ENCODE results near the gene FTH1. TPM values are rescaled to one million over a fixed set of nuclear protein-coding genes. Genes with fewer than 3 reads are reported as not detected.

FTH1 gene
- total and polyA plus RNA-seq, 2 of the 8 experiments (the other 6 are each of a cell fraction or from before 2014, with no cell fraction given) = 1,153 to 1,461 TPM

GRCh38 chr11:61963282-61964057, 4.0 kb downstream of the FTH1 start:
- Histone ChIP-seq H4K5ac (ENCODE audit: insufficient read length, low read depth, low read length) (no peak overlapping the region), H2BK12ac (ENCODE audit: low read depth, low read length) (no peak overlapping the region), H3K14ac (ENCODE audit: insufficient read length) (no peak overlapping the region), H3K27ac (ENCODE audit: low read depth, low read length) (no peak overlapping the region), H2BK15ac (ENCODE audit: low read length) (no peak overlapping the region), H3K23me2 (ENCODE audit: low read depth, low read length) (peaks cover 10% of the 10 kb centered on the region; the same call in 1 of the 2 replicates), H2BK20ac (ENCODE audit: low read length) (no peak overlapping the region), H2BK120ac (replicated peaks; ENCODE audit: low read depth, low read length) (no peak overlapping the region), H4K8ac (ENCODE audit: extremely low read depth, insufficient read depth, low read length) (no peak overlapping the region), H3K4me3 (ENCODE audit: extremely low read depth in 1 of 4, insufficient read depth in 2 of 4, low read depth in 3 of 4, low read length in 4 of 4) (no peak overlapping the region), H3K27me3 (replicated peaks in 1 of 4; ENCODE audit: control insufficient read depth in 3 of 4, extremely low read depth in 1 of 4, insufficient read depth in 3 of 4, low read length in 3 of 4) (no peaks in the 10 kb centered on the region), H3K18ac (ENCODE audit: extremely low read depth, low read length) (no peak overlapping the region), H4K20me1 (replicated peaks in 1 of 2; ENCODE audit: control insufficient read depth in 1 of 2, insufficient read depth in 2 of 2, low read length in 2 of 2) (peaks cover 10 to 21% of the 10 kb centered on the region in 2 experiments), H3K23ac (ENCODE audit: insufficient read length) (no peak overlapping the region), H2AK5ac (ENCODE audit: low read depth, low read length) (no peak overlapping the region), H3K4me2 (ENCODE audit: insufficient read depth in 1 of 2, low read depth in 2 of 2, low read length in 2 of 2) (no peak overlapping the region), H3K79me2 (ENCODE audit: control insufficient read depth in 1 of 2, insufficient read depth in 2 of 2, low read length in 2 of 2) (peaks cover 14 to 31% of the 10 kb centered on the region in 2 experiments), H3K56ac (replicated peaks; ENCODE audit: insufficient read length, low read depth, low read length) (no peak overlapping the region), H3K9ac (replicated peaks in 1 of 4; ENCODE audit: extremely low read depth in 1 of 4, low read depth in 3 of 4, low read length in 3 of 4) (no peak overlapping the region), H3K79me1 (ENCODE audit: low read depth, low read length) (peaks cover 2% of the 10 kb centered on the region), H2AFZ (ENCODE audit: low read length) (no peak overlapping the region), H3K36me3 (ENCODE audit: control insufficient read depth in 2 of 4, insufficient read depth in 4 of 4, low read length in 3 of 4) (peaks cover 14 to 29% (median 28%) of the 10 kb centered on the region in 4 experiments; a peak in 7 of 8 replicates), H3K9me3 (ENCODE audit: insufficient read depth in 2 of 2, low read depth in 1 of 2, low read length in 1 of 2) (no peaks in the 10 kb centered on the region), H3K4ac (replicated peaks; ENCODE audit: insufficient read length, low read depth, low read length) (no peak overlapping the region), H4K91ac (replicated peaks; ENCODE audit: insufficient read length, low read length) (no peak overlapping the region), H3K4me1 (replicated peaks in 1 of 4; ENCODE audit: control insufficient read depth in 3 of 4, insufficient read depth in 4 of 4, low read length in 3 of 4) (peaks cover 0 to 5% (median 1%) of the 10 kb centered on the region in 4 experiments; a peak in 3 of 7 replicates), H2BK5ac (ENCODE audit: low read depth, low read length) (no peak overlapping the region)
- no peak for DNase-seq (ENCODE audit: low read depth in 1 of 2, low spot score in 2 of 2)
- CTCF ChIA-PET (ENCODE audit: partially characterized antibody) = interaction anchor here (1.4 to 6.0 kb wide), 5 partner anchors 17 to 166 kb away, joined by 3 to 38 read pairs (median 3); no protein-coding TSS in a partner anchor
- TF ChIP-seq CEBPB (IDR thresholded peaks at IDR 0.05; ENCODE audit: low read depth, low read length) = 0 out of 2 replicates have a peak, but pooled peaks have one; percentile 11
- no peak for TF ChIP-seq SIN3A (conservative IDR thresholded peaks at IDR 0.05 in 1 of 2, IDR thresholded peaks at IDR 0.05 in 1 of 2; ENCODE audit: low read depth in 1 of 2, low read length in 2 of 2)
- TF ChIP-seq POLR2A (IDR thresholded peaks at IDR 0.05; ENCODE audit: control extremely low read depth in 1 of 2, low read depth in 2 of 2, low read length in 2 of 2) = peak; percentile 84 to 90
- peak; percentile 22; the same call in 1 of the 2 replicates for TF ChIP-seq CHD2 (IDR thresholded peaks at IDR 0.05; ENCODE audit: low read length)
- TF ChIP-seq POLR2AphosphoS5 (IDR thresholded peaks at IDR 0.05; ENCODE audit: low read depth, low read length) = peak; percentile 51
- FAIRE-seq = no peak
- POLR2A ChIA-PET (ENCODE audit: partially characterized antibody) = interaction anchor here (0.8 to 25.7 kb wide), 14 partner anchors 4 to 118 kb away, joined by 3 to 458 read pairs (median 4); partner anchors contain the start of genes BEST1 and FTH1
- 85% methylated on average over 9 of the region's 10 CpGs; no CpG with 5 or more reads in 1 of the 2 experiments for WGBS, 2 experiments (ENCODE audit: extremely low coverage in 1 of 2, insufficient coverage in 1 of 2, insufficient read length in 1 of 2, insufficient replicate concordance in 2 of 2, low coverage in 1 of 2, low lambda C conversion rate in 2 of 2, missing lambda C conversion rate in 1 of 2)

Measured in H1 (cell line).